ENCODE results near the gene WDR62. TPM values are rescaled to one million over a fixed set of nuclear protein-coding genes. Genes with fewer than 3 reads are reported as not detected.
"Not testable (repeated sequence)": the region's sequence is repeated elsewhere in the genome, so short reads cannot be mapped to it uniquely, and the experiment has no call there.

WDR62 gene
- total RNA-seq, 2 experiments from 2014 or later, result 2.0 to 2.6 TPM

DNA sequence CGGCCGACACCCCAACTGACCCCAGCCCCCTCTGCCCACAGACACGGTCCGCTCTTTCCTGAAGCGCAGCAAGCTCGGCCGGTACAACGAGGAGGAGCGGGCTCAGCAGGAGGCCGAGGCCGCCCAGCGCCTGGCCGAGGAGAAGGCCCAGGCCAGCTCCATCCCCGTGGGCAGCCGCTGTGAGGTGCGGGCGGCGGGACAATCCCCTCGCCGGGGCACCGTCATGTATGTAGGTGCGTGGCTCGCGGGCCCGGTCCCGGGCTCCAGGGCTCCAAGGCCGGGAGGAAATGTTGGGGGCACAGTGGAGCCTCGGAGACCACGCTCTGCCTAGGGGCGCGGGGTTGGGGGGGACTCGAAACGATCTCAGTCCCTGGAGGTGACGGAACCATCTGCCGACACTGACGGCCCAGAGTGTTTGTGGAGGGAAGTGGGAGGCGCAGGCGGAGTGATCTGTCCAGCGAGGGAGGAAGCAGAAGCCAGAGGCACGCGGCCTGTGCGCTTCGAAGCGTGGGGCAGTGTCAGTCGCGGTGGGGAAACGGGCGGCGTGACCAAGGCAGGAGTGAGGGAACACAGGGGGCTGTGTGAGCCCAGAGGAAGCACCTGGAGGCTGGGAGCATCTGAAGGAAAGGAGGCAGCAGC is 66.9 kb downstream of the WDR62 start:
- Mint-ChIP-seq H3K9me3 (no peaks in the 10 kb centered on the region), H3K4me1 (ENCODE audit: low read depth) (peaks cover 16% of the 10 kb centered on the region), H3K27me3 (no peaks in the 10 kb centered on the region), H3K27ac (no peak overlapping the region), H3K36me3 (ENCODE audit: low read depth) (peaks cover 72% of the 10 kb centered on the region), H3K4me3 (no peak overlapping the region)
- Histone ChIP-seq H3K27ac (ENCODE audit: low read depth in 1 of 2, low read length in 2 of 2) (no peak overlapping the region), H3K36me3 (ENCODE audit: insufficient read depth, low read length) (peaks cover 74% of the 10 kb centered on the region), H3K27me3 (ENCODE audit: control insufficient read depth in 1 of 2, insufficient read depth in 2 of 2, low read length in 2 of 2) (no peaks in the 10 kb centered on the region), H3K4me3 (ENCODE audit: low read length) (no peak overlapping the region), H3K9me3 (ENCODE audit: control insufficient read depth in 1 of 2, insufficient read depth in 1 of 2, low read length in 2 of 2) (no peaks in the 10 kb centered on the region), H3K4me1 (ENCODE audit: insufficient read depth, low read length) (peaks cover 9% of the 10 kb centered on the region)
- ChIA-PET POLR2A (no interaction called here), CTCF (no interaction called here)
- no peak for DNase-seq
- intact Hi-C loops (cut with DNase I, micrococcal nuclease), result loop anchor here in 1 of 2 experiments (10.0 kb wide), 1 partner anchor 403 kb away; the partner anchor contains the start of gene ZNF260
- TF ChIP-seq, protein P1, sequence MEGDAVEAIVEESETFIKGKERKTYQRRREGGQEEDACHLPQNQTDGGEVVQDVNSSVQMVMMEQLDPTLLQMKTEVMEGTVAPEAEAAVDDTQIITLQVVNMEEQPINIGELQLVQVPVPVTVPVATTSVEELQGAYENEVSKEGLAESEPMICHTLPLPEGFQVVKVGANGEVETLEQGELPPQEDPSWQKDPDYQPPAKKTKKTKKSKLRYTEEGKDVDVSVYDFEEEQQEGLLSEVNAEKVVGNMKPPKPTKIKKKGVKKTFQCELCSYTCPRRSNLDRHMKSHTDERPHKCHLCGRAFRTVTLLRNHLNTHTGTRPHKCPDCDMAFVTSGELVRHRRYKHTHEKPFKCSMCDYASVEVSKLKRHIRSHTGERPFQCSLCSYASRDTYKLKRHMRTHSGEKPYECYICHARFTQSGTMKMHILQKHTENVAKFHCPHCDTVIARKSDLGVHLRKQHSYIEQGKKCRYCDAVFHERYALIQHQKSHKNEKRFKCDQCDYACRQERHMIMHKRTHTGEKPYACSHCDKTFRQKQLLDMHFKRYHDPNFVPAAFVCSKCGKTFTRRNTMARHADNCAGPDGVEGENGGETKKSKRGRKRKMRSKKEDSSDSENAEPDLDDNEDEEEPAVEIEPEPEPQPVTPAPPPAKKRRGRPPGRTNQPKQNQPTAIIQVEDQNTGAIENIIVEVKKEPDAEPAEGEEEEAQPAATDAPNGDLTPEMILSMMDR (IDR thresholded peaks at IDR 0.05), result no peak
- no peak for ATAC-seq (ENCODE audit: poor library complexity)

DNA sequence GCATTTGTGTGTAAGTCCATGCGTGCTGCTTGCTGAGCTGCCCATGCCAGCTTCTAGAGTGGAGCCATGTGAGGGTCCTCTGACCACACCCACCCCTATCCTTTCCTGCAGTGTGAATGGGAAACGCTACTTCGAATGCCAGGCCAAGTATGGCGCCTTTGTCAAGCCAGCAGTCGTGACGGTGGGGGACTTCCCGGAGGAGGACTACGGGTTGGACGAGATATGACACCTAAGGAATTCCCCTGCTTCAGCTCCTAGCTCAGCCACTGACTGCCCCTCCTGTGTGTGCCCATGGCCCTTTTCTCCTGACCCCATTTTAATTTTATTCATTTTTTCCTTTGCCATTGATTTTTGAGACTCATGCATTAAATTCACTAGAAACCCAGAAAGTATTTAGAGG is 70.9 kb downstream of the WDR62 start:
- POLR2A ChIA-PET, result interaction anchor here (0.7 to 5.0 kb wide), 2 partner anchors 10 to 48 kb away, joined by 3 to 51 read pairs; partner anchors contain the start of genes POLR2I and TBCB
- CTCF ChIA-PET, result no interaction called here
- Mint-ChIP-seq H3K36me3 (ENCODE audit: low read depth) (peaks cover 43% of the 10 kb centered on the region), H3K4me3 (no peak overlapping the region), H3K4me1 (ENCODE audit: low read depth) (peaks cover 13% of the 10 kb centered on the region), H3K9me3 (no peaks in the 10 kb centered on the region), H3K27ac (peak overlapping the region; percentile 12), H3K27me3 (no peaks in the 10 kb centered on the region)
- TF ChIP-seq, protein P1 (IDR thresholded peaks at IDR 0.05), result no peak
- Histone ChIP-seq H3K9me3 (ENCODE audit: control insufficient read depth in 1 of 2, insufficient read depth in 1 of 2, low read length in 2 of 2) (no peaks in the 10 kb centered on the region), H3K27me3 (ENCODE audit: control insufficient read depth in 1 of 2, insufficient read depth in 2 of 2, low read length in 2 of 2) (no peaks in the 10 kb centered on the region), H3K27ac (ENCODE audit: low read depth in 1 of 2, low read length in 2 of 2) (no peak overlapping the region), H3K4me3 (ENCODE audit: low read length) (no peak overlapping the region), H3K36me3 (ENCODE audit: insufficient read depth, low read length) (peaks cover 45% of the 10 kb centered on the region), H3K4me1 (ENCODE audit: insufficient read depth, low read length) (peaks cover 17% of the 10 kb centered on the region)
- DNase-seq, result peak in 1 of 14 experiments; percentile 17
- intact Hi-C loops (cut with DNase I, micrococcal nuclease), result loop anchor here (5.0 to 10.0 kb wide), 2 partner anchors 252 to 399 kb away; partner anchors contain the start of genes ZFP14 (in 1 of the 2) and ZNF260 (in 1 of the 2)
- ATAC-seq (ENCODE audit: poor library complexity), result no peak

DNA sequence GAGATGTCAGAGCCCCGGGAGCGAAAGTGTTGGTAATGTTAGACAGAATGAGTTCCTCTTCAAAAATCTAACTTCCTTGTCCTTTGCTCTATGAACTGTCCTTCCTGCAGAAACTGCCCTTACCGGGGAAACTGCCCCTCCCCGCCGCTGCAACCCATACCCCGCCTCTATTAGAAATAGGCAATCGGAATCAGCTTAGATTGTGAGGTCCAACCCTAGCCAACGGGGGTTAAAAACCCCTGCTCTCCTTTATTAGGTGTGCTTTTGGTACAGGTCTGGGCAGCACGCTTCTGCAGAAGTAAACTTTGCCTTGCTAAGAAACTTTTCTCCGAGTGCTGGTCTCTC is 73.7 kb downstream of the WDR62 start:
- TF ChIP-seq, protein P1 (IDR thresholded peaks at IDR 0.05), result no peak
- no peaks in the 10 kb centered on the region for H3K27me3 ChIP-seq (ENCODE audit: control insufficient read depth in 1 of 2, insufficient read depth in 2 of 2, low read length in 2 of 2)
- intact Hi-C loops (cut with DNase I, micrococcal nuclease), result loop anchor here (1.0 to 10.0 kb wide), 3 partner anchors 11 to 396 kb away; partner anchors contain the start of genes ZFP14 (in 1 of the 2) and ZNF260 (in 1 of the 2)
- H3K9me3 ChIP-seq (ENCODE audit: control insufficient read depth in 1 of 2, insufficient read depth in 1 of 2, low read length in 2 of 2), result no peaks in the 10 kb centered on the region
- Mint-ChIP-seq H3K9me3 (no peaks in the 10 kb centered on the region), H3K36me3 (ENCODE audit: low read depth) (peaks cover 29% of the 10 kb centered on the region), H3K4me1 (ENCODE audit: low read depth) (peaks cover 19% of the 10 kb centered on the region), H3K4me3 (peak overlapping the region; percentile 89), H3K27ac (peak overlapping the region; percentile 84), H3K27me3 (no peaks in the 10 kb centered on the region)
- H3K27ac ChIP-seq (ENCODE audit: low read depth in 1 of 2, low read length in 2 of 2), result peak overlapping the region; percentile 68
- no peak for ATAC-seq (ENCODE audit: poor library complexity)
- peak overlapping the region; percentile 86 for H3K4me3 ChIP-seq (ENCODE audit: low read length)
- ChIA-PET CTCF (interaction anchor here (0.6 to 3.8 kb wide), 16 partner anchors 8 to 1835 kb away, joined by 3 to 29 read pairs (median 4); partner anchors contain the start of genes ALKBH6, CAPNS1, POLR2I and TBCB), POLR2A (interaction anchor here (0.8 to 5.0 kb wide), 13 partner anchors 9 to 477 kb away, joined by 3 to 51 read pairs (median 4); partner anchors contain the start of genes CAPNS1, POLR2I, SDHAF1 and TBCB)
- no peak for DNase-seq
- H3K36me3 ChIP-seq (ENCODE audit: insufficient read depth, low read length), result peaks cover 22% of the 10 kb centered on the region
- H3K4me1 ChIP-seq (ENCODE audit: insufficient read depth, low read length), result peaks cover 37% of the 10 kb centered on the region

DNA sequence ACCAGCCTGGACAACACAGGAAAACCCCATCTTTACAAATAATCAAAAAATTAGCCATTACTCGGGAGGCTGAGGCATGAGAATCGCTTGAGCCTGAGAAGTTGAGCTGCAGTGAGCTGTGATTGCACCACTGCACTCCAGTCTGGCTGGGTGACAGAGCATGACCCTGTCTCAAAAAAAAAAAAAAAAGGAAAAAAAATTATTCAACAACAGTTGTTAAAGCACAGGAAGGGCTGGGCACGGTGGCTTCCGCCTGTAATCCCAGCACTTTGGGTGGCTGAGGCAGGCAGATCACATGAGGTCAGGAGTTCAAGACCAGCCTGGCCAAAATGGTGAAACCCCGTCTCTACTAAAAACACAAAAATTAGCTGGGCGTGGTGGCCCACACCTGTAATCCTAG is 76.5 kb downstream of the WDR62 start:
- H3K4me3 ChIP-seq (ENCODE audit: low read length); H3K9me3 Mint-ChIP-seq; H3K27me3 Mint-ChIP-seq; H3K4me3 Mint-ChIP-seq; H3K36me3 Mint-ChIP-seq (ENCODE audit: low read depth); CTCF ChIA-PET; H3K27ac Mint-ChIP-seq; H3K9me3 ChIP-seq (ENCODE audit: control insufficient read depth in 1 of 2, insufficient read depth in 1 of 2, low read length in 2 of 2); H3K27ac ChIP-seq (ENCODE audit: low read depth in 1 of 2, low read length in 2 of 2); ATAC-seq (ENCODE audit: poor library complexity); H3K36me3 ChIP-seq (ENCODE audit: insufficient read depth, low read length); H3K27me3 ChIP-seq (ENCODE audit: control insufficient read depth in 1 of 2, insufficient read depth in 2 of 2, low read length in 2 of 2); intact Hi-C loops (cut with DNase I, micrococcal nuclease): not testable (repeated sequence)
- peaks cover 19% of the 10 kb centered on the region for H3K4me1 Mint-ChIP-seq (ENCODE audit: low read depth)
- POLR2A ChIA-PET, result interaction anchor here (4.3 kb wide), 1 partner anchor 9 kb away, joined by 44 read pairs; the partner anchor contains the start of gene CAPNS1
- peaks cover 37% of the 10 kb centered on the region for H3K4me1 ChIP-seq (ENCODE audit: insufficient read depth, low read length)
- peak in 3 of 14 experiments; percentile 40 to 57 (median 53) for DNase-seq

DNA sequence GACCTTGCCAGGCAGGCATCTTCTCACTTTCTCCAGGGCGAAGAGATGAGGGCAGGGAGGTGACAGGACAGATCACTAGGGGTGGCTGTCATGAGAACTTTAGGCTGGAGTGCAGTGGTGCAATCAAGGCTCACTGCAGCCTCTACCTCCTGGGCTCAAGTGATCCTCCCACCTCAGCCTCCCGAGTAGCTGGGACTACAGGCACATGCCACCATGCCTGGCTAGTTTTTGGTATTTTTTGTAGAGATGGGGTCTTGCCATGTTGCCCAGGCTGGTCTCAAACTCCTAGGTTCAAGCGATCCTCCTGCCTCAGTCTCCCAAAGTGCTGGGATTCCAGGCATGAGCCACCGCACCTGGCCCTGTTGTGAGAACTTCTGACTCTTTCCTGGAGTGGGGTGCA is 80.2 kb downstream of the WDR62 start:
- H3K9me3 ChIP-seq (ENCODE audit: control insufficient read depth in 1 of 2, insufficient read depth in 1 of 2, low read length in 2 of 2); POLR2A ChIA-PET: not testable (repeated sequence)
- H3K4me1 ChIP-seq (ENCODE audit: insufficient read depth, low read length), result peaks cover 32% of the 10 kb centered on the region

More for the DNA sequence above, 80.2 kb downstream of the WDR62 start:
- H3K4me3 ChIP-seq (ENCODE audit: low read length); H3K9me3 Mint-ChIP-seq; CTCF ChIA-PET; ATAC-seq (ENCODE audit: poor library complexity); H3K27ac ChIP-seq (ENCODE audit: low read depth in 1 of 2, low read length in 2 of 2); H3K27me3 Mint-ChIP-seq; DNase-seq; intact Hi-C loops (cut with DNase I, micrococcal nuclease); H3K36me3 Mint-ChIP-seq (ENCODE audit: low read depth); H3K27ac Mint-ChIP-seq; H3K4me3 Mint-ChIP-seq; H3K36me3 ChIP-seq (ENCODE audit: insufficient read depth, low read length); H3K27me3 ChIP-seq (ENCODE audit: control insufficient read depth in 1 of 2, insufficient read depth in 2 of 2, low read length in 2 of 2): not testable (repeated sequence)
- H3K4me1 Mint-ChIP-seq (ENCODE audit: low read depth), result peaks cover 14% of the 10 kb centered on the region

All from CD4-positive, alpha-beta T cell (primary cell).